Fibroblast of skin of scalp (primary cell): Measurements from ENCODE around the gene PFDN2.
"Not testable (repeated sequence)": the region's sequence is repeated elsewhere in the genome, so short reads cannot be mapped to it uniquely, and the experiment has no call there.

Source experiments
- DNase-seq: peaks from one replicate; pipeline ENCODE4 v3.0.0-alpha.2; 2013

Gene PFDN2

GRCh38 chr1:161080441-161081405 is 37.1 kb downstream of the PFDN2 start:
- peak; percentile 53 for DNase-seq

GRCh38 chr1:161079436-161080110 is 38.3 kb downstream of the PFDN2 start:
- no peak for DNase-seq

GRCh38 chr1:161077426-161077825 is 40.4 kb downstream of the PFDN2 start:
- DNase-seq = no peak

- DNase-seq = no peak
Observed at GRCh38 chr1:161076410-161076809, 41.4 kb downstream of the PFDN2 start.

GRCh38 chr1:161074676-161075368 is 43.0 kb downstream of the PFDN2 start:
- DNase-seq = no peak

GRCh38 chr1:161073474-161074121 is 44.2 kb downstream of the PFDN2 start:
- DNase-seq = no peak

- no peak for DNase-seq
Observed at GRCh38 chr1:161072751-161073449, 44.9 kb downstream of the PFDN2 start.

- peak; percentile 60 for DNase-seq
Observed at GRCh38 chr1:161071886-161072371, 45.9 kb downstream of the PFDN2 start.

GRCh38 chr1:161070761-161071160 is 47.1 kb downstream of the PFDN2 start:
- DNase-seq = no peak

- DNase-seq = no peak
Observed at GRCh38 chr1:161069731-161070270, 48.0 kb downstream of the PFDN2 start, which contains the start of gene ARHGAP30. ARHGAP30 (minus strand) TSS chr1:161069891; CDS start chr1:161069624, 267 bp downstream.

- no peak for DNase-seq
Observed at GRCh38 chr1:161069241-161069640, 48.6 kb downstream of the PFDN2 start.

GRCh38 chr1:161068306-161069234 is 49.3 kb downstream of the PFDN2 start:
- DNase-seq = peak; percentile 20

- DNase-seq = no peak
Observed at GRCh38 chr1:161066694-161067093, 51.1 kb downstream of the PFDN2 start.

GRCh38 chr1:161065681-161066080 is 52.2 kb downstream of the PFDN2 start:
- DNase-seq = not testable (repeated sequence)

- not testable (repeated sequence) for DNase-seq
Observed at GRCh38 chr1:161063936-161064335, 53.9 kb downstream of the PFDN2 start.

- no peak for DNase-seq
Observed at GRCh38 chr1:161061419-161061818, 56.4 kb downstream of the PFDN2 start.

- no peak for DNase-seq
Observed at GRCh38 chr1:161059293-161059692, 58.5 kb downstream of the PFDN2 start.

- no peak for DNase-seq
Observed at GRCh38 chr1:161054805-161055204, 63.0 kb downstream of the PFDN2 start.

GRCh38 chr1:161054232-161054631 is 63.6 kb downstream of the PFDN2 start:
- no peak for DNase-seq

- no peak for DNase-seq
Observed at GRCh38 chr1:161052899-161053298, 64.9 kb downstream of the PFDN2 start.
